NCI-H1105 treated with DMSO at 0.1 percent for 48 hours (cell line): ENCODE measurements around the gene ERGIC2.
"Not testable (repeated sequence)": the region's sequence is repeated elsewhere in the genome, so short reads cannot be mapped to it uniquely, and the experiment has no call there.

Source experiments
- DNase-seq: peaks from one replicate; lab custom pipeline; 2025; lab: John Stamatoyannopoulos, UW

Gene ERGIC2

DNA sequence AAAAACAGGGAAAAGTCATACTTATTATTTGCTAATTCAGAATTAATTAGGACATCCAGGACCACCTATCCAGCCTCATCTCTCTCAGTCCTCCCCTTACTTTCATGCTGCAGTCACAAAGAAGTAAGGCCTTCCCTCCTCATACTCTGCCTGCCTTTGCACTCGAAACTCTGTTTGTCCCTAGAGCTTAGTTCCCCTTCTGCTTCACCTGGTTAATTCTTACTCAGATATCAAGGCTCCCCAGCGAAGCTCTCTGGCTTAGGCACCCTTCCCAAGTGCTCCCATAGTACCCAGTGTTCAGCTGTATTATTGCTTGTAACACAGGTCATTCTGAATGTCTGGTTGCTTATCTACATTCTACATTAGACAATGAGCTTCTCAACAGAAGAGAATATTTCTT is 81.3 kb downstream of the ERGIC2 start:
- no peak for DNase-seq

DNA sequence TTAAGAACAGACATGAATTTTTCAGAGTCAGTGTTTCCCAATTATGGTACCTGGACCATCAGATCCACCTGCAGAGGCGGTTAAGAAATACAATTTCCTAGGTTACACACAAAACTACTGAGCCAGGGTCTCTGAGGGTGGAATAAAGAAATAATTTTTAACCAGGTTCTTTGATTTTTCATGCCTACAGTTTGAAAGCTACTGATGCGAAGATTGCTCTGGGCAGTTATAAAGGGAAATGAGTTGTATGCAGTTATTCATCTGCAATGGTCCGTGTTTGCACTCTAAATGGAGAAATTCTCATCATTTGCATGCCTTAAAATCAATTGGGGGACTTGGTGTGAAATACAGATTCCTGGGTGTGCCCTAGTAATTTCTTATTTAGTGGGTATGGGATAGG is 89.7 kb downstream of the ERGIC2 start:
- no peak for DNase-seq

DNA sequence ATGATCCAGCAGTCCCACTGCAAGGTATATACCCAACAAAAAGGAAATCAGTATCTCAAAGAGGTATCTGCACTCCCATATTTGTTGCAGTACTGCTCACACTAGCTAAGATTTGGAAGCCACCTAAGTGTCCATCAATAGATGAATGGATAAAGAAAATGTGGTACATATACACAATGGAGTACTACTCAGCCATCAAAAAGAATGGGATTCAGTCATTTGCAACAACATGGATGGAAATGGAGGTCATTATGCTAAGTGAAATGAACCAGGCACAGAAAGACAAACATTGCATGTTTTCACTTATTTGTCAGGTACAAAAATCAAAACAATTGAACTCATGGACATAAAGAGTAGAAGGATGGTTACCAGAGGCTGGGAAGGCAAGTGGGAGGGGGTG is 90.5 kb downstream of the ERGIC2 start:
- DNase-seq, result not testable (repeated sequence)

DNA sequence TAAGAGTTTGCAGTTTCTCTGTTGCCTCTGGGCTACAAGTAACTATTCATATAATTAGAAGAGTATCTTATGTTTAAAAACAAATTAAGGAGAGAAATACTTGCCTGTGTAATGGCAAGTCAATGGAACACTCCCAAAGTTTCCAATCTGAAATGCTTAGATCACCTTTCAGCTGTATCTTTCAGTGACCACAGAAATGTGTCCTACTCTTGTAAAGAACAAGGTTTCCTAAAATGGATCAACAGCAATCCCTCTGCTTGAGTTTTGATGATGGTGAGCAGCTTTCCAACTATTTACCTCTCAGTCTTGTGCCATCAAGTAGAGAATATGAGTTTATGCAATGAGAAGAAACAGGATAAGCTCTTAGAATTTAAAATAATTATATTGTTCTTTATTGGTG is 92.9 kb downstream of the ERGIC2 start:
- DNase-seq, result no peak

DNA sequence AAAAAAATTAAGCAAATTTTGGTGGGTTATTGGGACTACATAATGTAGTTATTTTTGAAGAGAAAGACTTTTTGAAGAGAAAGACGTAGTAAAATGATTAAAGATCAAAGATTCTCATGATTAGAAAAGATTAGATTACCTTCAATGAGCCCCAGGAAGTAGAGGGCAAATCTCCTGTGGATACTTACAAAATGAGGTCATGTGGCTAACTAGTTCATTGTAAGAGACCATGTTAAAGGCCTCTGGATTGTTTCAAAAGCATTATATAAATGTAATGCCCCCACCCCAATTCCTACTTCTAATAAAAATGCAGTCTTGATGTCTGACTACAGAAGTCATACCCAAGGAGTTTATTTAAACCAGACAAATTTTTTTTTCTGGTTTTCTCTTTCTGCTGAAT is 93.3 kb downstream of the ERGIC2 start:
- DNase-seq, result no peak
